ENCODE results near the gene KIAA0753. TPM values are rescaled to one million over a fixed set of nuclear protein-coding genes. Genes with fewer than 3 reads are reported as not detected.
A peak's percentile ranks its signal among the peaks of the same experiment; 100 is the strongest.
"Not testable (repeated sequence)": the region's sequence is repeated elsewhere in the genome, so short reads cannot be mapped to it uniquely, and the experiment has no call there.

The KIAA0753 gene
- total RNA-seq, 1 donor from 2014 or later = 22.5 TPM

DNA sequence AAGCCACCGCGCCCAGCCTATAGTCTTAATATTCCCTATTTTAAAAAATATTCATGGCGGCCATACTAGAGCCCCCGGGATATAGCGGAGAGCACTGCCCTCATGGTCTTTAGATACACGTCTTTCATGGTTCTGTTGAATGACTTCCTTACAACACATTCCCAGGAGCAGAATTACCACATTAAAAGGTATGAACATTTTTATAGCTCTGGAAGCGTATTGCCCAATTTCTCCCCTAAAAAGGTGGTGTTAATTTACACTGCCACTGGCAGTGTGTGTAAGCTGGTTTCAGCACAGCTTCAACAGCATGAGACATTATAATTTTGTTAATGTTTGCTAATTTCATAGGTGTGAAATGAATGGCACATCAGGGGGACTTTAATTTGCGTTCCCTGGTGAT, 30.1 kb upstream of the KIAA0753 start:
- DNase-seq (ENCODE audit: low spot score) = no peak
- no peak for ATAC-seq
- intact Hi-C loops (cut with DNase I) = loop anchor here (10.0 kb wide), 1 partner anchor 174 kb away; no protein-coding TSS in a partner anchor

GRCh38 chr17:6669479-6670212, 29.1 kb upstream of the KIAA0753 start:
- DNase-seq (ENCODE audit: low spot score) = no peak
- intact Hi-C loops (cut with DNase I) = loop anchor here (10.0 kb wide), 2 partner anchors 175 to 335 kb away; no protein-coding TSS in a partner anchor
- ATAC-seq = no peak

DNA sequence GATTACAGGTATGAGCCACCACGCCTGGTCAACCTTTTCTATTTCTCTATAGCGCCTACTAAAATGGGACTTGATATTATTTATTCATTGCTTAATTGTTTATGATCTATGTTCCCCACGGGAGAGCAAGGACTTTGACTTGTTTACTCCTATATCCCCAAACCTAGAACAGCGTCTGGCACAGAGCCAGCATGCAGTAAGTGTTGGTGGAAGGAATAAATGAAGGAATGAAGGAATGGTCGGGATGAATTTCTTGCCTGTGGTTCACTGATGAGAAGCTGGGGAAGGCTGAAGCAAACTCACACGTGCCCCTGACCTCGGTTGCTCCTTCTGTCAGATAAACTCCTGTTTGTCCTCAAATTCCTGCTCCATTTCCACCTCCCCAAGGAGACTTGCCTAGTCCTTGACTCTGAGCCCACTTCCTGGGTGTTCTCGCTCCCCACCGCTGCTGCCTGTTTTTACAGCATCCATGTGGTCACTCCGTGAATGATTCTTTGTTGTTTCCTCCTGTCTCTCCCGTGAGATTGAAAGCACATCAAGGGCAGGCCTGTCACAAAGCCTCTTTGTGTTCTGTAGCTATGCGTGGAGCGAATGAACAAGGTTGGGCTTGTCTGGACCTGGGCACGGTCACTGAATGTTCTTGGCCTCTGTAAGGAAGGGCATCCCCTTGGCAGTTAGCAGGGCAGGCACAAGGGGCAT, 28.4 kb upstream of the KIAA0753 start:
- DNase-seq (ENCODE audit: low spot score) (no peak), ATAC-seq (no peak)
- intact Hi-C loops (cut with DNase I) = loop anchor here (10.0 kb wide), 1 partner anchor 336 kb away; no protein-coding TSS in a partner anchor

DNA sequence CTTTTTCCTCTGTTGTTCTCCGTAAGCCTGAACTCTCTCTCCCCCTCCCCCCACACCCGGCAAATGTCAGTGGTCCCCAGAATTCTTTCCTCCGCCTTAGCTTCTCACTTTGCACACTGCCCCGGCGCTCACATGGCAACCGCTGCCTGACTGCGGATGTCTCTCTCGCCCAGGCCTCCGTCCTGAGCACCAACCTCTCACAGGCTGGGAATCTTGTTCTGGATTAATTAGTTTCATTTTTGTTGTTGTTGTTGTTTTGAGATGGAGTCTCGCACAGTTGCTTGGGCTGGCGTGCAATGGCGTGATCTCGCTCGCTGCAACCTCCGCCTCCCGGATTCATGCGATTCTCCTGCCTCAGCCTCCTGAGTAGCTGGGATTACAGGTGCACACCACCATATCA, 27.7 kb upstream of the KIAA0753 start:
- DNase-seq (ENCODE audit: low spot score) (no peak), ATAC-seq (no peak)
- intact Hi-C loops (cut with DNase I) = loop anchor here (10.0 kb wide), 1 partner anchor 337 kb away; no protein-coding TSS in a partner anchor

DNA sequence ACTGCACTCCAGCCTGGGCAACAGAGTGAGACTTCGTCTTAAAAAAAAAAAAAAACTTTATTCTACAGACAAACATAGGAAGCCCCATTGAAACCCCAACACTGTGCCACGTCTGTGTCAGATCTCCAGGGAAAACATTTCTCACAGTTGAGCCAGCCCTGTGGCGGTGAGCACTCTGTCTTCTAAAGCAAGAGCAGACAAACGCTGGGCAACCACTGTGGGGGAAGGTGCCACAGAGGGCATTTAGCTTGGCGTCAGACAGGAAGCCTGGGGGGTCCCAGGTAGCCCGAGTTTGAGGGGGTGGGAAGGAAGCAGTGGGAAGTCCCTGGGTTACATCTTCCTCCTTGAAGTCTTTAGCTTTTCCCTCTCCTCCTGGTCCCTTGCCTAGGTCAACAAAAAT, 27.0 kb upstream of the KIAA0753 start:
- ATAC-seq = no peak
- no peak for DNase-seq (ENCODE audit: low spot score)
- intact Hi-C loops (cut with DNase I) = loop anchor here (10.0 kb wide), 1 partner anchor 337 kb away; no protein-coding TSS in a partner anchor

DNA sequence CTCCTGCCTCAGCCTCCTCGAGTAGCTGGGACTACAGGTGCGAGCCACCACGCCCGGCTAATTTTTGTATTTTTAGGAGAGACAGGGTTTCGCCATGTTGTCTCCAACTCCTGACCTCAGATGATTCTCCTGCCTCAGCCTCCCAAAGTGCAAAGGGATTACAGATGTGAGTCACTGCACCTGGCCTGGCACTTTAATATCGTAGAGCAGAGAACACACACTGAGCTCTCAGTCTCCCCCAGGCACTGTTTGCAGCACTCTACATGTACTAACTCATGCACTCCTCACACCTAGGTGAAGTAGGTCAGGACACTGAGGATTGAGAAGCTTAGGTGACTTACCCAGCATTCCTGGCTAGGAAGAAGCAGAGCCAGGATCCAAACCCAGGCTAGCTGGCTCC, 26.0 kb upstream of the KIAA0753 start:
- intact Hi-C loops (cut with DNase I) = loop anchor here (10.0 kb wide), 1 partner anchor 338 kb away; no protein-coding TSS in a partner anchor
- no peak for DNase-seq (ENCODE audit: low spot score)
- ATAC-seq = no peak

DNA sequence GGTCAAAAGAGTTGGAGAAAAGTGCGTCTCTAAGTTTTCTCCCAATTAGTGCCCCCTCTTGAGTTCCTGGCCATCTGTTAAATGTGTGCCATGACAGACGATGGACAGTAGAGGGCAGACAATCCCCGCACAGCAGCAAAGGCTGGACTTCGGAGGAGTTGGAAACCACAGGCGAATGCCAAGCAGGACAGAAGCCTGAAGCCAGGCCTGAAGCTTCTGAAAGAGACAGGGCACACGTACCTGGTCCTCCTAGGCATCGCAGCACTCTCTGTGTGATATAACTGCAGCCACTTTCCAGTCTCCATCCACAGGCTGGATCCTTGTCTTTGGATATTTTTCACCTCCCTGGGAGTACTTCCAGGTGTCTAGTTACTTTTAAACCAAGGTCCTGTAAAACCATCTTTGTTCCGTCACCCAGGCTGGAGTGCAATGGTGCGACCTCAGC, 25.6 kb upstream of the KIAA0753 start:
- peak; percentile 81 for DNase-seq (ENCODE audit: low spot score)
- peak; percentile 94 for ATAC-seq
- intact Hi-C loops (cut with DNase I) = loop anchor here (10.0 kb wide), 1 partner anchor 339 kb away; no protein-coding TSS in a partner anchor

- intact Hi-C loops (cut with DNase I) = loop anchor here (10.0 kb wide), 1 partner anchor 342 kb away; no protein-coding TSS in a partner anchor
- not testable (repeated sequence) for DNase-seq (ENCODE audit: low spot score); ATAC-seq
These were observed 22.7 kb upstream of the KIAA0753 start for GRCh38 chr17:6663200-6663599.

DNA sequence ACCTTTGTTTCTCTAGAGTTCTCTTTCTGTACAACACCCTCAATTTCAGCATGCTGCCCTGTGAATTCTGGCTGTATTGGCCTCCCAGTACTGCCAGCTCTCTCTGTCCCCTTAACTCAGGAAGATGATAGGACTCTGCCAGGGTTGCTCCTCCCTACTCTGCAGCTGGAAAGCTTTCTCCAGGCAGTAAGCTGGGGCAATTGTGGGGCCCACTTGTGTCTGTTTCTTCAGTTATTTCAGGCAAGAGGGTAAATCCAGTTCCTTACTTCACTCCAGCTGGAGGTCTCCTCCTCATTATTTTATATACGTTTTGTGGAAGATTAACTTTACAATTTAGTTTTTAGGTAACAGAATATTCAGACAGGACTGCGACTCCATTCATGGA, 20.9 kb upstream of the KIAA0753 start:
- intact Hi-C loops (cut with DNase I) = loop anchor here (10.0 kb wide), 1 partner anchor 343 kb away; no protein-coding TSS in a partner anchor
- ATAC-seq (no peak), DNase-seq (ENCODE audit: low spot score) (no peak)

DNA sequence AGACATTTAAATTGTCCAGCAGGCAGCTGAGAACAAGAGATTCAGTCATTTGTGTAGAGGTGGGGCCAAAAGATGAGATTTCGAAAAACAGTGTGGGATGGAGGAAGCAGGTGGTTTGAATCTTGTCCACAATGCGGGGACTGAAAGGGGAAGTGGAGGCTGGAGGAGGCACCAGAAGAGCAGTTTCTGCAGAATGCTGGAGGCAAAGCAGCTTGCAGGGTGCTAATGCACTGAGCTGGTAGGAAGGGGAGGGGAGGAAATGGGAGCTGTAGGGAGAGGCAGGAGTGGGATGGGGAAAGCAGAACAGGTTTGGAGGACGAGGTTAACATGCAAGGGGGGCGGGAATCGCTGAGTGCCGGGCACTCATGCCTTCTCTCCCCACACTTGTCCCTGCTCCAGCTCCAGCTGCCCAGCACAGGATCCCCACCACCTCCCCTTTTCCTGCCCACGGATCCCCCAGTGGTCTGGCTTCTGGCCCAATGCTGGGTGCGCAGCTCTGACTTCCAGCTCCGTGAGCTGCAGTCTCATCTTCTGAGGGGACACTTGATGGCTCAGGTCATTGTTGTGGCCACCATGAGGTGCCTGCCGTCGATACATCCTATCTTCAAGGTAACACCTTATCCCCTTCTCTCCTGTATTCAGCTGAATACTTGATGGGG, 20.4 kb upstream of the KIAA0753 start:
- peak; percentile 56 for ATAC-seq
- intact Hi-C loops (cut with DNase I) = loop anchor here (10.0 kb wide), 1 partner anchor 344 kb away; no protein-coding TSS in a partner anchor
- no peak for DNase-seq (ENCODE audit: low spot score)

DNA sequence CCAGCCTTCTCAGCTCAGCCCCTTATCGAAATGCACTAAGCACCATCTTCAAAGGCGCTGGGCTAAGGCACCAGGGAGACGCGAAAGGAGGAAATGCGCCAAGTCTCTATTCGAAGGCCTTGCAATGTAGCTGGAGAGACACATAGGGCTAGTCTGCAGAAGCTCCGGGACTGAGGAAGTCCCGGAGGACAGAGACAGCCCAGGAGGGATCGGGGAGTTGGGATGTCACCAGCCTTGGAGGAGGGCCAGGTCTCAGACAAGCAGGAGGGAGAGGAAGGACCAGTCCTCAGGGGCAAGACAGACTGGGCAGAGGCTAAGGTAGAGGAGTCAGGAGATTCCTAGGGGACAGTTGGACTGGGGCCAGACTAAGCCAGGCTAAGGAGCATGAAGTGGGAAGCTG, 19.6 kb upstream of the KIAA0753 start:
- intact Hi-C loops (cut with DNase I) = loop anchor here (10.0 kb wide), 1 partner anchor 345 kb away; no protein-coding TSS in a partner anchor
- peak; percentile 20 for ATAC-seq
- DNase-seq (ENCODE audit: low spot score) = no peak

DNA sequence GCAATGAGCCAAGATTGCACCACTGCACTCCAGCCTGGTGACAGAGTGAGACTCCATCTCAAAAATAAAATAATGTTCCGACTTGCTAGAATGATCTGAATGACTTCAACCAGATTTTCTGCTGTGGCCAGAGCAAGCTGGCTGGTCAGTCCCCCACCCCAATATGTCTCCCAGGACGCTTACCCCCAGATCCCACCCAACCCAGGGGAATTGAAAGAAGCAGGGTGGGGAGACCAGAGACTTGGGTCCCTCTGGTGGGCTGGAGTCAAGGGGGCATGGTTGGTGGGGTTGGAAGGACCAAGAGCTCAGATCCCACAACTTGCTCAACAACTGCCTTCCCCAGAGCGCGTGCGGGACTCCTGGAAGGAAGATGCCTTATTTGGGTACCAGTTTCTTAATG, 17.9 kb upstream of the KIAA0753 start:
- ATAC-seq; intact Hi-C loops (cut with DNase I); DNase-seq (ENCODE audit: low spot score): not testable (repeated sequence)

- no peak for DNase-seq (ENCODE audit: low spot score)
- intact Hi-C loops (cut with DNase I) = no loop called here
- ATAC-seq = no peak
These were observed 17.2 kb upstream of the KIAA0753 start for GRCh38 chr17:6657633-6658287.

DNA sequence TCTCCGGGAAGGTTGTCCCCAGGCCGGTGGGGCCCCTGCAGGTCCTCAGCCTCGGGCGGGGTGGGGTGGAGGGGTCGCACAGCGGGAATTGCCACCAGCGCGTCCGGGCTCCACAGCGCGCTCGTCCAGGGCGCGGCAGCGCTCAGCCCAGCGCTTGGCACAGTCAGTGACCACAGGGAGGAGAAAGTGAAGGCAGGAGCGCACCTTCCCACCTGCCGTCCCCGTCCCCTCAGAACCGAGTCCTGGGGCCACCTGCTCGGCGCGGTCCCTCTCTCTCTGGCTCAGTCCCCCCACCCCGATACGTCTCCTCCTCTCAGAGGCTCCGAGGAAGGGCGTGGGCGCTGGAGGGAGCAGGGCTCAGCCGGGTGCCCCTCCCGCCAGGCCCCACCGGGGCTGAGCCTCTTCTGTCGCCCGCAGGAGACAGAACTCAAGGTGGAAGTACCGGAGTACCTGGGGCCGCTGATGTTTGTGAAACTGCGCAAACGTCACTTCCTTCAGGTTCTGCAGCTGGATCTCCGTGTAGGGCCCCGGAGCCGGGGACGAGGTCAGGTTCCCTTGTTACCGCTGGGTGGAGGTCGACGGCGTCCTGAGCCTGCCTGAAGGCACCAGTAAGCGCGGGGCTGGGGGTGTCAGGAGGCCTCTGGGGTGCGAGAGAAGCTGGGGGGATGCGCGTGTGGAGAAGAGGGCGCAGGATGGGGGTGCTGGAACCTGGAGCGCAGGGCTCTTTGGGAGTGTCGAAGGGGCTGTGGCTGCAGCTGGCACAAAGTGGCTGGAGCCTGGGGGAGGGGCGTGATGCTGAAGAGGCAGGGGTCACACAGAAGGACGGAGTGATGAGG, 16.5 kb upstream of the KIAA0753 start:
- intact Hi-C loops (cut with DNase I); DNase-seq (ENCODE audit: low spot score); ATAC-seq: not testable (repeated sequence)

DNA sequence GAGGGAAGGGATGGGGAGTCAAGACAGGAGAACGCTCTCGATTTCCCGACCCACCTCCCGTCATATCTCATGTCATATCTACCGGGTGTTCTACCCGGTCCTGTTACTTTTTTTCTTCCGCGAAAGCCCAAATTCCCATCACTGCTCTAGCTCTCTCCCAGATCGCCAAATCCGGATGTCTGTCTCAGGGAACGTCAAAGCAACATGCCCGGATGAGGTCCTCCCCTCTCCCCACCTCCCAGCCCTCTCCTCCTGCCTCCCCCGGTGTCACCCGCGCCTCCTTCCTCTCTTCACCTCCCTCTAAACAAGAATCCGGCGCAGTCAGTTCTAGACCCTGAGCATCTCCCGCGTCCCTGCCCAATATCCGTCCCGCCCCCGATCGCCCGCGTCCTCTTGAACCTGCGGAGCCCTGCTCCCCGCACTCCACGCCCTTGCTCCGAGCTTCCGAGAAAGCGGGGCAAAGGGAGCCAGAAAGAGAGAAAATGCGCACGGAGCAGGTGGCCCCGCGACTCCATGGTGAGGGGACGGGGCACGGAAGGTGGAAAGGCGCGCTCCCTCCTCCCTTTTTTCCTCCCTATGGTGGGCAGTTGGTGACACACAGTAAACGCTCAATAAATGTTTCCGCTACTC, 15.3 kb upstream of the KIAA0753 start:
- intact Hi-C loops (cut with DNase I); ATAC-seq; DNase-seq (ENCODE audit: low spot score): not testable (repeated sequence)

DNA sequence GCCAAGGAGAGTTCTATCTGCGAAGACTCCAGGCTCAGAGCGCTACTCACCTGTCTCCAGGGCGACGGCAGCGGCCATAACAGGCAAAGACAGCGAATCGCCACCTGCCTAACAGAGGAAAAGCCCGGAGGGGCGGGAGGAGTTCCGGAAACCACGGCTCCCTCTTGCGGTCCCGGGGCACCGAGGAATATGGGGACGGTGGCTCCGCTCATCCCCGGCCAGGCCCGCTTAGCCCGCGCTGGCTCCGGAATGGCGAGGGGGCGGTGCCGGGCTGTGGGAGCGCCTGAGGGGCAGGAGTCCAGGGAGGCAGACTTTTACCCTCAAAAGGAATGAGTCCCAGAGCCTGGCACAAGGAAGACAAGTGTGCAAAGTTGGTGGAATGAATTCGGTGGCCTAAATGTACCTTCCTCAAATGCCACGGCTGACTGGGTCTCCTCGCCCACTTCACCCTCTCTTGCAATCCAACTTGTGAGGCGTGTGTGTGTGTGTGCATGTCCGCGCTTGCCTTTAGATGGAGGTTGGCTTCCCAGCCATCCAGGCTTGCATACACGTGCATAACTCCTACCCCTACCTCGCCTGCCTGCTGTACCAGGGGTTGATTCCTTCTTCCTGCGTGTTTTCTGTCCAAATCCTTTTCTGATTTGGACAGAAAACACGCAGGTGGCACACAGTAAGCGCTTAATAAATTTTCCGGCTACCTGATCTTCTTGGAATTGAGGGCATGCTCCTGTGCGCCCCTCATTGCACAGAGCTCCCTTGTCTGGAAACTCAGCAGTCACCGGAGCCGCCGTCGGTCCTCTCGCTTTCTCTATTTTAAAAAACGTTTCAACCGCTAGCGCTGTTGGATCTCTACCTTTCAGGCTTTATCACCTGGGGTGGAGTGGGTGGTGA, 14.6 kb upstream of the KIAA0753 start:
- ATAC-seq (no peak), DNase-seq (ENCODE audit: low spot score) (no peak)
- intact Hi-C loops (cut with DNase I) = no loop called here
